Neural cell (in vitro differentiated cells): Measurements from ENCODE around the gene PRDM15. TPM values are rescaled to one million over a fixed set of nuclear protein-coding genes. Genes with fewer than 3 reads are reported as not detected.

Source experiments
- H2AFZ ChIP-seq: fragments of 200-600, 300-800 bp; sonication (generic), shearing (Covaris generic); 2 replicates; pipeline ENCODE4 v1.6.0; 2014; ENCODE audit warnings: low read depth, mild to moderate bottlenecking, antibody characterized with exemption, low read length, moderate library complexity
- H3F3A ChIP-seq: fragments of 200-600 bp; shearing (Covaris generic); 2 replicates; pipeline ENCODE4 v1.6.1; 2016; ENCODE audit warnings: mild to moderate bottlenecking, moderate library complexity, mixed read lengths, antibody characterized with exemption, low read length; ENCODE audit not compliant: insufficient read depth, poor library complexity, severe bottlenecking
- H3K27ac ChIP-seq: fragments of 200-600, 300-800 bp; sonication (generic), shearing (Covaris generic); 2 replicates; pipeline ENCODE4 v1.5.1; 2014; ENCODE audit warnings: mild to moderate bottlenecking, low read length, moderate library complexity
- H3K27me3 ChIP-seq: fragments of 300-800, 200-600 bp; sonication (generic), shearing (Covaris generic); 2 replicates; pipeline ENCODE4 v1.6.0; 2014; ENCODE audit warnings: mild to moderate bottlenecking, low read depth, low read length, moderate library complexity; ENCODE audit not compliant: insufficient read depth
- H3K36me3 ChIP-seq: fragments of 300-800, 200-600 bp; sonication (generic), shearing (Covaris generic); 2 replicates; pipeline ENCODE4 v1.5.1; 2014; ENCODE audit warnings: mild to moderate bottlenecking, antibody characterized with exemption, low read length, moderate library complexity; ENCODE audit not compliant: insufficient read depth
- H3K4me2 ChIP-seq: fragments of 300-800, 200-600 bp; sonication (generic), shearing (Covaris generic); 2 replicates; pipeline ENCODE4 v1.6.0; 2014; ENCODE audit warnings: mild to moderate bottlenecking, low read length
- H3K4me3 ChIP-seq: fragments of 300-800, 200-600 bp; sonication (generic), shearing (Covaris generic); 2 replicates; pipeline ENCODE4 v1.5.1; 2014; ENCODE audit warnings: mild to moderate bottlenecking, low read length, moderate library complexity
- H3K79me2 ChIP-seq: fragments of 200-600 bp; shearing (Covaris generic); replicated peaks from 2 replicates; pipeline ENCODE4 v1.6.0; 2014; ENCODE audit warnings: mild to moderate bottlenecking, low read length, moderate library complexity; ENCODE audit not compliant: insufficient read depth
- H3K9ac ChIP-seq: fragments of 300-800, 200-600 bp; sonication (generic), shearing (Covaris generic); 2 replicates; pipeline ENCODE4 v1.6.1; 2016; ENCODE audit warnings: mild to moderate bottlenecking, low read length, mixed read lengths
- H3K9me2 ChIP-seq: fragments of 200-600 bp; shearing (Covaris generic); 2 replicates; pipeline ENCODE4 v1.6.1; 2016; ENCODE audit warnings: mild to moderate bottlenecking, low read length, mixed read lengths; ENCODE audit not compliant: insufficient read depth
- H3K9me3 ChIP-seq: fragments of 200-600, 300-800 bp; sonication (generic), shearing (Covaris generic); 2 replicates; pipeline ENCODE4 v1.6.1; 2016; ENCODE audit warnings: mild to moderate bottlenecking, mixed run types, low read length, moderate library complexity, mixed read lengths
- H4K20me1 ChIP-seq: fragments of 200-600 bp; shearing (Covaris generic); 2 replicates; pipeline ENCODE4 v1.6.1; 2016; ENCODE audit warnings: mild to moderate bottlenecking, mixed run types; ENCODE audit not compliant: insufficient read depth
- CTCF ChIP-seq: fragments of 450-650 bp; IDR thresholded peaks from 2 replicates; pipeline ENCODE4 v1.5.1; 2014; ENCODE audit warnings: antibody characterized with exemption, mild to moderate bottlenecking, moderate library complexity; ENCODE audit not compliant: poor library complexity, severe bottlenecking
- EP300 ChIP-seq: fragments of 450-650 bp; conservative IDR thresholded peaks from 2 replicates; pipeline ENCODE4 v1.6.1; 2014; ENCODE audit warnings: antibody characterized with exemption, mild to moderate bottlenecking, moderate library complexity; ENCODE audit not compliant: poor library complexity, severe bottlenecking
- EZH2 ChIP-seq: fragments of 200-600, 300-800 bp; shearing (Covaris generic), sonication (generic); IDR thresholded peaks from 2 replicates; pipeline ENCODE4 v1.6.1; 2014; ENCODE audit warnings: antibody characterized with exemption, low read length, borderline replicate concordance, mild to moderate bottlenecking; ENCODE audit not compliant: insufficient read depth, poor library complexity, severe bottlenecking
- MXI1 ChIP-seq: fragments of 450-650 bp; conservative IDR thresholded peaks from 2 replicates; pipeline ENCODE4 v1.6.1; 2014; ENCODE audit warnings: antibody characterized with exemption, mild to moderate bottlenecking; ENCODE audit not compliant: poor library complexity, severe bottlenecking
- POLR2AphosphoS5 ChIP-seq: IDR thresholded peaks from 2 replicates; pipeline ENCODE4 v1.6.1; 2012
- RAD21 ChIP-seq: fragments of 450-650 bp; conservative IDR thresholded peaks from 2 replicates; pipeline ENCODE4 v1.6.1; 2014; ENCODE audit warnings: antibody characterized with exemption, mild to moderate bottlenecking, moderate library complexity
- SMC3 ChIP-seq: fragments of 450-650 bp; conservative IDR thresholded peaks from 2 replicates; pipeline ENCODE4 v1.6.1; 2014; ENCODE audit warnings: antibody characterized with exemption, mild to moderate bottlenecking, moderate library complexity; ENCODE audit not compliant: poor library complexity
- TAF1 ChIP-seq: IDR thresholded peaks from 2 replicates; pipeline ENCODE4 v1.6.1; 2012; ENCODE audit warnings: low read depth
- polyA plus RNA-seq: library from polyadenylated mRNA; depleted of rRNA; stranded (reverse); fragments of >200 nt; gene quantifications from 2 replicates; pipeline ENCODE4 v1.2.3, GENCODE V29; 2014
- TF ChIP-seq, protein P1 (sequence below): IDR thresholded peaks from 2 replicates; pipeline ENCODE4 v1.6.1; 2012; ENCODE audit warnings: borderline replicate concordance

PRDM15 gene
- polyA plus RNA-seq, 1 donor from 2014 or later = 4.1 TPM

DNA sequence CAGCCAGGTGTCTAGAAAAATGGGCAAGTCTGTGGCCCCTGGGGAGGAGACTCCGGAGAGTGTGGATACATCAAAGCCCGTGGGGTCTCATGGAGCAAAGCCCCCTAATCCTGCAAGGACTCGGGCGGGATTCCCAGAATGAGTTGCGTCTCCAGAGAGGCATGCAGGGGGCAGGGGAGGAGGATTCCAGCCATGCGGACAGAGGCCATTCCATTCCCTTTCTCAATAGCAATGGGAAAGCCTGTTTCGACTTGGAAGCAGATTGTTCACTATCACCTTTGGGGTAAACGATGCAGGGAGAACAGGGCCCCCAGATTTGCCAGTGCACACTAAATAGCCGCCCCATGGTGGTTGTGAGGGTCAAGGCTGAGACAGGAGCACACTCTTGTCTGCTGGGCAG is 15.4 kb upstream of the PRDM15 start:
- no peak overlapping the region for H3K4me2 ChIP-seq
- no peak overlapping the region for H2AFZ ChIP-seq
- H3F3A ChIP-seq = no peaks in the 10 kb centered on the region
- no peak overlapping the region for H3K4me3 ChIP-seq
- no peaks in the 10 kb centered on the region for H3K9me2 ChIP-seq
- no peak for TF ChIP-seq CTCF
- TF ChIP-seq, protein P1, sequence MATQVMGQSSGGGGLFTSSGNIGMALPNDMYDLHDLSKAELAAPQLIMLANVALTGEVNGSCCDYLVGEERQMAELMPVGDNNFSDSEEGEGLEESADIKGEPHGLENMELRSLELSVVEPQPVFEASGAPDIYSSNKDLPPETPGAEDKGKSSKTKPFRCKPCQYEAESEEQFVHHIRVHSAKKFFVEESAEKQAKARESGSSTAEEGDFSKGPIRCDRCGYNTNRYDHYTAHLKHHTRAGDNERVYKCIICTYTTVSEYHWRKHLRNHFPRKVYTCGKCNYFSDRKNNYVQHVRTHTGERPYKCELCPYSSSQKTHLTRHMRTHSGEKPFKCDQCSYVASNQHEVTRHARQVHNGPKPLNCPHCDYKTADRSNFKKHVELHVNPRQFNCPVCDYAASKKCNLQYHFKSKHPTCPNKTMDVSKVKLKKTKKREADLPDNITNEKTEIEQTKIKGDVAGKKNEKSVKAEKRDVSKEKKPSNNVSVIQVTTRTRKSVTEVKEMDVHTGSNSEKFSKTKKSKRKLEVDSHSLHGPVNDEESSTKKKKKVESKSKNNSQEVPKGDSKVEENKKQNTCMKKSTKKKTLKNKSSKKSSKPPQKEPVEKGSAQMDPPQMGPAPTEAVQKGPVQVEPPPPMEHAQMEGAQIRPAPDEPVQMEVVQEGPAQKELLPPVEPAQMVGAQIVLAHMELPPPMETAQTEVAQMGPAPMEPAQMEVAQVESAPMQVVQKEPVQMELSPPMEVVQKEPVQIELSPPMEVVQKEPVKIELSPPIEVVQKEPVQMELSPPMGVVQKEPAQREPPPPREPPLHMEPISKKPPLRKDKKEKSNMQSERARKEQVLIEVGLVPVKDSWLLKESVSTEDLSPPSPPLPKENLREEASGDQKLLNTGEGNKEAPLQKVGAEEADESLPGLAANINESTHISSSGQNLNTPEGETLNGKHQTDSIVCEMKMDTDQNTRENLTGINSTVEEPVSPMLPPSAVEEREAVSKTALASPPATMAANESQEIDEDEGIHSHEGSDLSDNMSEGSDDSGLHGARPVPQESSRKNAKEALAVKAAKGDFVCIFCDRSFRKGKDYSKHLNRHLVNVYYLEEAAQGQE = no peak
- TF ChIP-seq EZH2 = no peak
- no peak for TF ChIP-seq EP300
- no peak for TF ChIP-seq TAF1
- TF ChIP-seq RAD21 = no peak
- no peak for TF ChIP-seq MXI1
- H3K9me3 ChIP-seq = no peaks in the 10 kb centered on the region
- H3K27me3 ChIP-seq = no peaks in the 10 kb centered on the region
- H3K27ac ChIP-seq = no peak overlapping the region
- no peaks in the 10 kb centered on the region for H4K20me1 ChIP-seq
- H3K36me3 ChIP-seq = no peaks in the 10 kb centered on the region
- no peaks in the 10 kb centered on the region for H3K79me2 ChIP-seq
- no peak overlapping the region for H3K9ac ChIP-seq

- no peaks in the 10 kb centered on the region for H3K27me3 ChIP-seq
- H3K4me3 ChIP-seq = no peak overlapping the region
- H3F3A ChIP-seq = no peaks in the 10 kb centered on the region
- H3K4me2 ChIP-seq = no peak overlapping the region
- no peaks in the 10 kb centered on the region for H3K79me2 ChIP-seq
- H3K36me3 ChIP-seq = no peaks in the 10 kb centered on the region
- no peak for TF ChIP-seq MXI1
- no peak for TF ChIP-seq TAF1
- no peak for TF ChIP-seq EZH2
- TF ChIP-seq POLR2AphosphoS5 = no peak
- TF ChIP-seq SMC3 = no peak
- TF ChIP-seq, protein P1 = no peak
- no peak for TF ChIP-seq CTCF
- no peak for TF ChIP-seq EP300
- no peak for TF ChIP-seq RAD21
- H3K27ac ChIP-seq = no peak overlapping the region
- H3K9ac ChIP-seq = no peak overlapping the region
- H3K9me3 ChIP-seq = no peaks in the 10 kb centered on the region
- H3K9me2 ChIP-seq = no peaks in the 10 kb centered on the region
- H2AFZ ChIP-seq = no peak overlapping the region
- no peaks in the 10 kb centered on the region for H4K20me1 ChIP-seq
Measured at GRCh38 chr21:41892726-41893125, 13.6 kb upstream of the PRDM15 start.
